SIG-M5 treated with dmso at 0.1 percent for 504 hours (cell line): ENCODE measurements around the gene PLCG2.
A peak's percentile ranks its signal among the peaks of the same experiment; 100 is the strongest.
"Not testable (repeated sequence)": the region's sequence is repeated elsewhere in the genome, so short reads cannot be mapped to it uniquely, and the experiment has no call there.

Source experiments
- DNase-seq: peaks from one replicate; lab custom pipeline; 2025; ENCODE audit not compliant: unreplicated experiment; lab: John Stamatoyannopoulos, UW

PLCG2 gene

GRCh38 chr16:81987706-81988105, 208.6 kb downstream of the PLCG2 start:
- DNase-seq: no peak

DNA sequence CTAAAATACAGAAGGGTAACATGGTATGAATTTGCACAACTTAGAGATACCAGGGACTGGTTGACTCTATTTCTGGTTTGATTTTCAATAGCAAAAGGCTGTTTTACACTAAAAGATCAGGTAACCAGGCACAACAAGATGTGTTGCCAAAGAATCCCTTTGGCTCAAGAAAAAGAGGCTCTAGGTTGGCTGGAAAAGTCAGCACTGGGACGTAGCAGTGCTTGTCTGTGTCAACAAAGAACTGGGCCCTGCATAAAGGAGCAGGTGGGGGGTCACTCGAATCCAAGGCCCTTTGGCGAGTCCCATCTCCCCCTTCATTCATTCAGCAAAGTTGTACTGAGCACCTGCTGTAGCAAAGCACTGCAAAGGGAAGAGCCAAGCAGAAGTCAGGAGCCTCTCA, 213.8 kb downstream of the PLCG2 start:
- DNase-seq: no peak

GRCh38 chr16:81994485-81994884, 215.4 kb downstream of the PLCG2 start:
- no peak for DNase-seq

GRCh38 chr16:81995651-81996050, 216.6 kb downstream of the PLCG2 start:
- no peak for DNase-seq

DNA sequence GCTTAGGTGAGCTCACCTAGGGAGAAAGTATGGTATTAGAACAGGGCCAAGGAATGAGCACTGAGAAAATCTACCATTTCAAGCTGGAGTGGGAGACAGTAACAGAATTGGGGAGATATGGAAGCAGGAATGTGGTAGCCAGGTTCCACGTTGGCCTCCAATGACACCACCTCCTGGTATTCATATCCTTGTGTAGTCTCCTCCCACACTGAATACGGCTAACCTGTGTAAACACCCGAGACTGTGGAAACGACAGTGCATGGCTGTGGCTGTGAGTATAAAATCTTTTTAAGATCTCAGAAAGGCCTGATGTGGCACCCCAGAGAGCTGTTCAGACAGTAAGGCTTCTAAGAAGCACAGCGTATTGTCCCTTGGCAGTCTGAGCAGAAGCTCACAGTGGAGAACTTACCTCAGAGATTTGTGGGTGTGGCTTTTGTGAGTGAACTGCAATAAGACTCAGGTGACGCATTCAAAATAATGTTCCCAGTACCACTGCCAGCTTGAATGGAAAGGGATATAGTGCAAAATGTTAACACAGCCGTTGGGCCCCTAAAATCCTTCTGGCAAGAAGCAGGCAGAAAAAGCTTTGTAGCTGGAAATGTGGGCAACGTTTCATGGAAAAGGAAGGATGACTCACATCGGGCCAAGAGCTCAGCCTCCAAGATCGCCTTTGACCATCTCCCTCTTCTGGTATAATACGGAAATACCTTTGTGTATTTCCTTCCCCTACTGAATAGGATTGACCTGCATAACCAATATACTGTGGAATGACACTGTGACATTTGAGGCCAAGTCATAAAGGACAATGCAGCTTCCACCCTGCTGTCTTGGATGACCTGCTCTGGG, 217.8 kb downstream of the PLCG2 start:
- DNase-seq: peak; percentile 43

DNA sequence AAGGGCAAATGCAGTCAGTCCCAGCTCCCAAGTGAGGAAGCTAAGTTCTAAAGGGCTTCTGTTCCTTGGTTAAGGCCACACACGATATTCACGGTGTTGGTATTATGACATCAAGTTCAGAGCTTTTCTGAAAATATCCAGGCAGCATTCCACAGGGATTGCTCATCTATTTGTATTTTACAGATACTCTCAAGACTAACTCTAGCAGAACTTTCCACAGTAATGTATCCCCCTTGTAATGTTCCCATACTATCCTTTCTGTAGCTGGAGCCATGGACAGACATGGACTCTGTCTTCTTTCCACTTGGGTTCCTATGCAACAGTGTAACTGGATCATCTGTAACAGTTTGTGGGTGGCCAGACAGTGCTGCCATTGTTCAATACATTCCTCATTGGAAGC, 218.6 kb downstream of the PLCG2 start:
- no peak for DNase-seq

GRCh38 chr16:82002831-82003230, 223.7 kb downstream of the PLCG2 start:
- no peak for DNase-seq

- DNase-seq: no peak
Measured at GRCh38 chr16:82004601-82005000, 225.5 kb downstream of the PLCG2 start.

- no peak for DNase-seq
Measured at GRCh38 chr16:82005027-82005830, 226.1 kb downstream of the PLCG2 start.

- DNase-seq: no peak
Measured at GRCh38 chr16:82006036-82006435, 226.9 kb downstream of the PLCG2 start.

GRCh38 chr16:82007189-82007588, 228.1 kb downstream of the PLCG2 start:
- DNase-seq: no peak

GRCh38 chr16:82008957-82009592, 230.0 kb downstream of the PLCG2 start:
- no peak for DNase-seq

GRCh38 chr16:82009789-82010188, 230.7 kb downstream of the PLCG2 start:
- not testable (repeated sequence) for DNase-seq

DNA sequence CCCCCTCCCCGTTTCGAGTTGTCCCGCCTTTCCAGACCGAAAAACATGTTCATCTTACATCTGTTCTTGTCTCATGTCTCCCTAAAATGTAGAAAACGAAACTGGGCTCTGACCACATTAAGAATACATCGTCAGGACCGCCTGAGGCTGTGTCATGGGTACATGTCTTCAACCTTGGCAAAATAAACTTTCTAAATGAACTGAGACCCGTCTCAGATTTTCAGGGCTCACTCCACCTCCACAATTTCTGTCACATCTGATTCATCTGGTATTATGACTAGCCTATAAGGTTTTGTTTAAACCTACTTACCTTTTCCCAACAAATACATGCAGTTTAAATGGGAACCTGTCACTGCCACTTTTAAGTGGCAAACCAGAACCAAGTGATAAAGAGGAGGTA, 231.6 kb downstream of the PLCG2 start:
- no peak for DNase-seq

GRCh38 chr16:82011199-82011641, 232.1 kb downstream of the PLCG2 start, which contains the start of gene SDR42E1:
Gene SDR42E1 (minus strand): TSS chr16:82011470. CDS start chr16:82000858, 10,612 bp downstream.
- DNase-seq: no peak
